HG03175 (cell line): ENCODE measurements around the gene ATG5.
"Not testable (repeated sequence)": the region's sequence is repeated elsewhere in the genome, so short reads cannot be mapped to it uniquely, and the experiment has no call there.

Experiments used
- ATAC-seq: cut with Tn5 transposase; IDR thresholded peaks from one replicate; pipeline ENCODE4 v1.9.1; 2021; ENCODE audit warnings: mild to moderate bottlenecking, moderate library complexity; ENCODE audit not compliant: unreplicated experiment

The ATG5 gene

DNA sequence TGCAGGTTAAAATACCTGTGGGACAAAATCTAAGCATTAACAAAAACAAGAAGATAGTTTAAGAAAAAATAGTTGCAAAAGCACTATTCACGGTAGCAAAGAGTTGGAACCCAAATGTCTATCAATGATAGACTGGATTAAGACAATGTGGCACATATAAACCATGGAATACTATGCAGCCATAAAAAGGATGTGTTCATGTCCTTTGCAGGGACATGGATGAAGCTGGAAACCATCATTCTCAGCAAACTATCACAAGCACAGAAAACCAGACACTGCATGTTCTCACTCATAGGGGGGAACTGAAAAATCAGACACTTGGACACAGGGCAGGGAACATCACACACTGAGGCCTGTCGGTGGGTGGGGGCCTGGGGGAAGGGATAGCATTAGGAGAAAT, 65.8 kb downstream of the ATG5 start:
- ATAC-seq = not testable (repeated sequence)

DNA sequence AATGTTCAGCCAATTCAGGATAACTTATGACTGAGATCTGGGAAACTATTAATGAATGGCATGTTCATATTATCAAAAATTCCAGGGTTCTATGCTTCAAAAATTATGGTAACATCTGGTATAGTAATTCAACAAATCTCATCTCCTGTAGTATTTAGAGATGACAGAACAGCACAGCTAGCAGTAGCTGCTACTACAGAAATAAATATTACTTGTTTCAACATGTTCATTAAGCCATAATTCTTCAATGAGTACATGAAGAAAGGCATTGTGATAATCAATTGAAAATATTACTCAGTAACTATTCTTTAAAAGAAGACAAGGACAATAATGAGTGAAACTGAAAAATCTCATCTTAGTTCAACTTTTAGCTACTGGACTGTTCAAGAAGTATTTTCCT, 66.8 kb downstream of the ATG5 start:
- no peak for ATAC-seq

DNA sequence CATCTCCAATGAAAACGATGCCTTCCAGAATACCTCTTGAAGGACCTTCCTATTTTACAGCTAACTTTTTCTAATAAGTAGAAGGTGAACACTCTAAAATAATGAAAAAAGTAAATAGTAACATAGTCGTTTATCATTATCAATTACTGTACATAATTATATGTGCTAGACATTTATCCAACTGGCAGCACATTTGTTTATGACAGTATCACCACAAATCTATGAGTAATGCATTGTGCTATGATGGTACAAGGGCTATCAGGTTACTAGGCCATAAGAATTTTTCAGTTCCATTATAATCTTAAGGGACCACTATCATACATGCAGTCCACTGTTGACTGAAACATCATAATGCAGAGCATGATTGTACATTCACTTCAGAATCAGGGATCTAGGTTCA, 68.4 kb downstream of the ATG5 start:
- ATAC-seq = no peak

DNA sequence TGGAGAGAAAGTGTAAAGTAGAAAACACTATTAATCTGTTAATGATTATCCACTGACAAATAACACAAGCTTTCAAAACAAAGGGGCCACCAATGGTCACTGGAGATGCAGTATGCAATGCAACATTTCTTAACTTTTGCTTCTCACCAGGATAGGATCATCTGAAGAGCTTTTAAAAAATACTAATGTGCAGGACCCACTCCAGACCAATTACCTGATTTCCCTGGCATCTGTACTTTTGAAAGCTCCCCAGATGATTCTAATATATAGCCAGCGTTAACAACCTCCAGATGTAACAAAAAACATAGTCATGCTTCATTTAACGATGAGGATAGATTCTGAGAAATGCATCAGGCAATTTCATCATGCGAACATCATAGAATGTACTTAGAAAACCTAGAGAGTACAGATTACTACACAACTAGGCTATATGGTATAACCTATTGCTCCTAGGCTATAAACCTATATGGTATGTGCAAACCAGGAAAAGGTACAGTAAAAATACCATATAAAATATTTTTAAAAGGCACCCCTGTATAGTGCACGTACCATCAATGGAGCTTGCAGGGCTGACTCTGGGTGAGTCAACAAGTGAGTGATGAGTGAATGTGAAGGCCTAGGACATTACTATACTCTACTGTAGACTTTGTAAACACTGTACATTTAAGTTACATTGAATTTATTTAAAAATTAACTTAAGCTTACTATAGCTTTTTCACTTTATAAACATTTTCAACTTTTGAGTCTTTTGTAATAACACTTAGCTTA, 69.2 kb downstream of the ATG5 start:
- no peak for ATAC-seq

DNA sequence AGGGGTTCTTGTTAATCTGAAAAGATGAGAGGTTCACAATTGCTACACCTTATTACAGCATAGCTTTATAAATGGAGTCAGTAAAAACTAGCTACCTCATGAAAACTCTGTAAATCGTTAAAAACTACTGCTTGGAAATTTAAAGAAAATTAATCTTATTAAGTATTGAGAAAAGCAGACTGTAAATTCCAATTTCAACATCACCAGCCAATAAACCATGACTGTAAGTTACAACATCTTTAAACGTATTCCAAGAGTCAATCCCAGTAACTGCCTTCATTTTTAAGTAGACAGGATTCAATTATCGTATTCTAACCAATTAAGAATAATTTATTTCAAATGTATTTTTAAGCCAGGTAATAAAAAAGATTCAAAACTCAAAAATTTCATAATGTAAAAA, 70.3 kb downstream of the ATG5 start:
- ATAC-seq = no peak

DNA sequence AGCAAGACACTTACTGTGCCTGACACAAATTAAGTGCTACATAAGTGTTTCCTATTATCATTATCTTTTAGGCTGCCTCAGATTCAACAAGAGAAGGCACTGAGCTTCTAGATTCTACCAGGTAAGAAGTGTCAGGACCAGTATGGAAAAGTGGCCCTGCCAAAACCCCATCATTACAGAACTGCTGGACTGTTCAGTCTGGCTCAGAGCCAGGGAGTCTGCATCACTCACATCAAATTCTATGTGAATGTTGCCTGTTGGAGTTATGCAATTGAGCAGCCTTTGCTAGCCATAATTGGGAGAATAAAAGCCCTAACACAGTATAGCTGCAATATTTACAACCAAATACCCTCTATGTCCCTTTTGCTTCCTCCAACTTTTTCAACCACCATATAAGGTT, 70.9 kb downstream of the ATG5 start:
- no peak for ATAC-seq

DNA sequence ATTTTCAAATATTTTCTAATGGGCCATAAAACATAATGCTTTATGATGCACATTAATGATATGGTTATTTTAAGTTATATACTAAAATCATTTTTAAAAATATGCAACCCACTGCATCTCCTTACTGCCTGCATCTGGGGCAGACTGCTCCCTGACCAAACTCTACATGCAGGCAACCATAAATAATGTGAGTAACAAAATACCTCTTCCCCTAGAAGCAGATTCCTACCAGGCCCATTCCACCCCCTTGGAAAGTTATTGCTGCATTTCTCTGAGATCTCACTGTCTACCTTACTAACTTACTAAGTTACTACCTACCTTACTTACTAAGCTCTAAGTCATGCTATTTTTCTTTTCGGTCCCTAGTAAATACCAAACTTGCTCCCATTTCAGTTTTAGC, 71.8 kb downstream of the ATG5 start:
- no peak for ATAC-seq

DNA sequence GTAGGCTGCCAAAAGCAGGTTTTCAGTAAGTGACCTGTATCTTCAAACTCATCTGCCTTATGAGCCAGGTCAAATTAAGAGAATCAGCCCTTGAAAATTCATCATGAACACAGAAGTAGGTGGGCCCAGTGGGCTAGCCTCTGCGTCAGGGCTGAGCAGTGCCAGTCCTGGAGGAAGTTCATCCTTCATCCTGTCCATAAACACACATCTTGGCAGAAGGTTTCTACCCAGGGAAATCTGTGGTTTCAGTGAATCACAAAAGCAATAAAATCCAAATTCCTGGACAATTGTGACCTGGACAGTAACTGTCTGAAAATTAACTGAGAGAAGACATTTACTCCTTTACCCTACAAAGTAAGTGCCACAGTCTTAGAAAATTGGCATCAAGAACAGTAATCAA, 72.4 kb downstream of the ATG5 start:
- ATAC-seq = no peak

DNA sequence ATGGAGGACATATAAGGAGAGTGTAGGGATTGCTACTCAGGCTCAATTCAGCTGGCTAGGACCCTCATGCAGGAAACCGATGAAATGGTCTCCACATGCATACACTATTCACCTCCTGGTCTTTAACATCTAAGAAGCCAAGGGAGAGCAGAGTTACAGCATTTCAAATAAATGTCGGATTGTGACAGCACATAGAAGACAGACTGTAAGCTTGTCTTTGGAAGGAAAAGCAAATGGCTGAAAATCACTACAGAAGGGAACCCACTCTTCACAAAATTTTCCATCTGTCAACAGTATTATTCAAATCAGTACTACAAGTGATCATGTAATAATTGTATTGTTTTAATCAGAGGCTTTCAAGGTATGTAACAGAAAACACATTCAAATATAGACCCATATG, 72.9 kb downstream of the ATG5 start:
- ATAC-seq = no peak

DNA sequence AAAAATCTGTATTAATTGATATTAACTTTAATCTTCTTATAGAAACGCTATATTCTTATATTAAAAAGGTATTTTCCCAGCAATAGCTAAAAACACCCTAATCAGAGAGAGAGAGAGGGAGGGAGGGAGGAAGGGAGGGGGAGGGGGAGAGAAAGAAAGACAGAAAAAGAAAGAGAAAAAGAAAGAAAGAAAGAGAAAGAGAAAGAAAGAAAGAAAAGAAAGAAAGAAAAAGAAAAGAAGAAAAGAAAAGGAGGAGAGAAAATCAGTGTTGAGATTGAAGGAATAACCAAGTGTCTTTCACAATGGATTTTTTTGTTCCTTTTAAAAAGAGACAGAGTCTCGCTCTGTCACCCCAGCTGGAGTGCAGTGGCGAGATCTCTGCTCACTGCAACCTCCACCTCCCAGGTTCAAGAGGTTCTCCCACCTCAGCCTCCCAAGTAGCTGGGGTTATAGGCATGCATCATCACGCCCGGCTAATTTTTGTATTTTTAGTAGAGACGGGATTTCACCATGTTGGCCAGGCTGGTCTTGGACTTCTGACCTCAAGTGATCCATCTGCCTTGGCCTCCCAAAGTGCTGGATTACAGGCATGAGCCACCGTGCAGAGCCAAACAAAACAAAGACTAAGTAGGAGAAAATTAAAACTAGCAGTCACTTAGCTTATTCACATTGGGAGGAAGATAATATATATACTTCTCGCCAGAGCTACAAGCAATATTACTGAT, 73.9 kb downstream of the ATG5 start:
- not testable (repeated sequence) for ATAC-seq

DNA sequence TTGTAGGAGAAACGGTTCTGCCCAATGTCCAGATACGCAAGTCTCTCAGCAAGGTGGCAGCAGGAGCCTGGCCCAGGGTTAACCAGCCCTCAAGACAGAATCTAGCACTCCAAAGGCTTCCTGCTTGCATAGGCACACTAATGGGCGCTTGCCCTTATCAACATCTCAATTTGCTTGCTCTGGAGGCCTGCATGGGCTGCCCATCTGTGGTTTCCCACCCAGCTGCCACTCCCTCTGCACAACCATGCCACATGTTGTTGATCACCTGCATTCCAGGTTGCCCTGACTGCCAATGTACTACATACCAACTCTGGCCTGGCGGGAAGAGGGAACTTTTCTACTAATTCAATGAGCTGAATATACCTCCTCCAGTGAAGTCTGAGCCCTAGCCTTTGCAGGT, 74.6 kb downstream of the ATG5 start:
- no peak for ATAC-seq

DNA sequence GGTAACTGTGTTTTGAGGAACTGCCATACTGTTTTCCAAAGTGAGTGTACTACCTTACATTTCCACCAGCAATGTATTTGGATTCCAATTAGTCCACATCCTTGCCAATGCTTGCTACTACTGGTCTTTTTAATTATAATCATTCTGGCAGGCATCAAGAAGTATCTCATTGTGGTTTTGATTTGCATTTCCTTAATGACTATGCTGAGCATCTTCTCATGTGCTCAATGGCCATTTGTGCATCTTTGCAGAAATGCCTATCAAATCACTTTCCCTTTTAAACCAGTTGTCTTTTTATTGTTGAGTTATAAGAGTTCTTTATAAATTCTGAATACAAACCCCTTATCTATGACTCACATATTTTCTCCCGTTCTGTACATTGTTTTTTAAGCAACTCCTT, 75.9 kb downstream of the ATG5 start:
- ATAC-seq = no peak

DNA sequence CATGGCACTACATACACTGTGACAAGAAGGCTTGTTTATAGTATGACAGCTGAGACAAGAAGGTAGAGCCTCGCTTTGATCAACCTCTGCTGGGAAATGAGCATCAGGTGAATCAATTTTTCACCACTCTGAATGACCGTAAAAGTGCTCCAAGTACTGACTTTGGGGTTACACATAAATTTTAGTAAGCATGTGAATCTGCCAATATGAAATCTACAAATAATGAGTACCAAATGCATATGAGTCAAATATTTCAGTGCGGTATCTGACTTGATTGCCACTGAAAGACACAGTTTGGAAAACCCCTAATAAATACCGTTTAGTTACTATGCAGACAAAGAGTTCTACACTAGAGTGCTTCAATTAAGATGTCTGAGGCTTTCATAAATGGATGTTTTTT, 77.8 kb downstream of the ATG5 start:
- ATAC-seq = no peak

DNA sequence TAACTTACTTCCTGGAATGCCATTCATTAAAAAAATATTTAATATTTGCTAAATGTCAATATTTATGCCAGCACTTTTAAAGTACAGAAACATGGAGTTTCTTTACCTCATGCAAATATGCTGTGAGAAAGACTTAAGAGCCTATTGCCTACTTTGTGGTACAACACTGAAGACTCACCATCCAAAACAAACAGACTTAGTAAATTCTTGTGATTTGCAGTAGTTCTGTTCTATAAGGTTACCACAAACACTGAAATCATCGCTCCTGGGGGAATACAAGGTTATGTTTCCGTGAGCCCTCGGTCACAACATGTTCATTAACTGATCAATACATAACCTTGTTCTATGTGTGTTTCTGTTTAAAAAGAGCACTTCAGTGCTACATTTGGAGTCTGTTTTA, 78.3 kb downstream of the ATG5 start:
- ATAC-seq = peak; percentile 61

DNA sequence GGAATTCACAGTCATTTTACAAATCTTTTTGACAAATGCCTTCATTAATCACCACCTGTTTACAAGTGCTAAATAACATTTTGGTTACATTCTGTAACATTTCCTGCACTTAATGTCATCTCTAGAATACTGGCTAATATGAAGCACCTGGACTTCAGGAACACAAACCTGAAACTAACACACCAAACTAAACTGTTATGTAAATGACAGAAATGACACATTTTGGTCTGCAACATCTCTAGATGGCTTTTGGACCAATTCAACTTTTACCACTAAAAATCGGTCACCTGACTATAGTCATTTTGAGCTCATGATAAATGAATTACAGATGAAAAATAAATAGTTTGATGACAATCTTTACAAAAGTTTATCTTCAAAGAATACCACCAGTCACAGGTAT, 80.6 kb downstream of the ATG5 start:
- peak; percentile 75 for ATAC-seq

DNA sequence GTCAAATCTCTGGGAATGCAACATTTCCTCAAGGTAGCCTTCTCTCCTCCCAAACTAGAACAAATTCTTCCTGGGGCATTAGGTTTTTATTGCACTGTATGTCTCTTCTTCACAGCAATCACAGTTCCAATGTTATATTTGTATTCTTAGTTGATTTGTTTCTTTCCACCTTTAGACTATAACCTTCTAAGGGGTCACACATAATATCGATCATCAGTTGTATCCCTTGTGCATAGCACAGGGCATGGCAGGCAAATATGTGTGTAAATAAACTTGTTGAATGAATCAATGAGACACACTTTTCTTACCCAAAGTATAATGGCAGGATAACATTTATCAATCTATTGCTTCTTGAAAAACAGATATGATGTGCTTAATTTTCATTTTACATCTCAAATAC, 81.0 kb downstream of the ATG5 start:
- no peak for ATAC-seq

DNA sequence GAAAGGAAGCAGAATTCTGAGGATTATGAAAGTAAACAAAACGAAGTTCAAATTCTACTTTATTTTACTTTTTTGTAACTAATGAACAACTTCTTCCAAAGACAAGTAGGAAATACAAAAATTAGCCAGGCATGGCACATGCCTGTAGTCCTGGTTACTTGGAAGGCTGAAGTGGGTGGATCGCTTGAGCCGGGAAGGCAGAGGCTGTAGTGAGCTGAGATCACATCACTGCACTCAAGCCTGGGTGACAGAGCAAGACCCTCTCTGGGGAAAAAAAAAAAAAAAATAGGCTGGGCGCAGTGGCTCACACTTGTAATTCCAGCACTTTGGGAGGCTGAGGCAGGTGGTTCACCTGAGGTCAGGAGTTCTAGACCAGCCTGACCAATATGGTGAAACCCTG, 82.3 kb downstream of the ATG5 start:
- ATAC-seq = no peak

DNA sequence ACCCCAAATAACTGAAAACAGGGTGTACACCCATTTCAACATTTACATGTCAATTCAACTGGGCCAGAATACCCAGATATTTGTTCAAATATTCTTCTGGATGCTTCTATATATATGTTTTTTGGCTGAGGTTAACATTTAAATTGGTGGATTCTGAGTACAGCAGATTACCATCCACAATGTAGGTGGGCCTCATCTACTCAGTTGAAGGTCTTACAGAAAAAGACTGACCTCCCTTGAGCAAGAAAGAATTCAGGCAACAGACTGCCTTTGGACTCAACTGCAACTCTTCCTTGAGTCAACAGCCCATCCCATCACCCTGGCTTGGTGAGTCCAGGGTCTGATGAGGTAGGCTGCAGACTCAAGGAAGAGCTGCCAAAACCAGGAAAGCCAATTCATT, 84.1 kb downstream of the ATG5 start:
- no peak for ATAC-seq

DNA sequence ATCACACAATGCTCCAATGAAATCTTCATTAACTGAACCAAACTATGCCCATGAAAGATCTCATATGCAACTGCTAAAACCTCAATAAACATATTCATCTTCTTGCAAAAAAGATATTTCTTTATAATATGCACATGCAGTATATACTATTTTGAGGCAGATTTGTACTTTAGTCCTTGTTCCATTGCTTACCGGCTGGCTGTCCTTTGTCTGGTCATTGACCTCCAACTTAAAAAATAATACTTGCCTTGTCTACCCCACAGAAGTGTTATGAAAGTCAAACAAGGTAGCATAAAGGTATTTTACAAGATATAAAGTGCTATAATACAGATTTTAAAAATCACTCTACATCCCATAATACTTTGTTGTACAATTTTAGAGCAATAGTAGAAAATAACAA, 88.3 kb downstream of the ATG5 start:
- no peak for ATAC-seq

DNA sequence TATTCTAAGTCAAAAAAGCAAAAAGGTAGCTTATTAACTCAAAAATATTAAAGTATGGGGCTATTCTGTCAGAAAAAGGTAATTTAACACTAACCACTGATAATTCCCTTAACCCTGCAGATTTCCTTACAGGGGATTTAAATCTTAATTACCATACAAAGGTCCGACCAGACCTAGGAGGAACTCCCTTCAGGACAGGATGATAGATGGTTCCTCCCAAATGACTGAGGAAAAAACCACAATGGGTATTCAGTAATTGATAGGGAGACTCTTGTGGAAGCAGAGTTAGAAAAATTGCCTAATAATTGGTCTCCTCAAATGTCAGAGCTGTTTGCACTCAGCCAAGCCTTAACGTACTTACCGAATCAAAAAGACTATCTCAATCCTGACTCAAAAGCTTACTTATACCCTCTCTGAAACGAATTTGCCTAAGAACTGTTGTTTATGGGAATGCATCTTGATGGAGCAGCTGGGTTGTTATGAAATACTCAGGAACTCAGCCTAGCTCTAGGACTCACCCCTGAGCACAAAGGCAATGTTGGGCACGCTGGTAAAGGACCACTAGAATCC, 95.6 kb downstream of the ATG5 start:
- ATAC-seq = not testable (repeated sequence)

DNA sequence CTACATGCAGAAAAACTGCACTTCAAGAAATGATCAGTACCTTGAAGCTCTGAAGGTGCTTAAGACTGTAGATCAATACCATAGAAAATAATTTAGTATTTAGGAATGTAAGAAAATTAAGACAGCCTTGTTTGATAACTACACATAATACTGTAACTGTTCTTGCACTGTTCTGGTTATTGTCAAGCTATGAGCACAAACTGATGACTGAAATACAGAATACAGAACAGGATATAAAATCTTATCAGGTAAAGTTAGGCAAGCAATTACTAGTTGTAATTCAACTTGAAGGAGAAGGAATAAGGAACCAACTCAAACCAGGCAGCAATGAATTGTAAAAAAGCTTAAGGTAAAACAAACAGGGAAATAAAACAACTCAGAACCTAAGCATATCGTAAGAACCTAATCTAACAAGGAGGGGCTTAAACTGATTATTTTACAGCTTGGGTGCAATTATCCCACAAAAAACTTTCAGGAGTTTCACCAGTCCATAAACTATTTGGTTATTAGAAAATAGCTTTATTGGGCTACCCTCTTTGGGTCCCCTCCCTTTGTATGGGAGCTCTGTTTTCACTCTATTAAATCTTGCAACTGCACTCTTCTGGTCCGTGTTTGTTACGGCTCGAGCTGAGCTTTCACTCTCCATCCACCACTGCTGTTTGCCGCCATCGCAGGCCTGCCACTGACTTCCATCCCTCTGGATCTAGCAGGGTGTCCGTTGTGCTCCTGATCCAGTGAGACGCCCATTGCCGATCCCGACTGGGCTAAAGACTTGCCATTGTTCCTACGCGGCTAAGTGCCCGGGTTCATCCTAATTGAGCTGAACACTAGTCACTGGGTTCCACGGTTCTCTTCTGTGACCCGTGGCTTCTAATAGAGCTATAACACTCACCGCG, 97.7 kb downstream of the ATG5 start:
- ATAC-seq = no peak
